Activated T-cell treated with anti-CD3 and anti-CD28 coated beads for 4 hours (primary cell): ENCODE data around the gene SPINK13.
"Not testable (repeated sequence)": the region's sequence is repeated elsewhere in the genome, so short reads cannot be mapped to it uniquely, and the experiment has no call there.

Source experiments
- DNase-seq: peaks from one replicate; pipeline ENCODE4 v3.0.0-alpha.2; 2020

The SPINK13 gene, protein sequence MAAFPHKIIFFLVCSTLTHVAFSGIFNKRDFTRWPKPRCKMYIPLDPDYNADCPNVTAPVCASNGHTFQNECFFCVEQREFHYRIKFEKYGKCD

DNA sequence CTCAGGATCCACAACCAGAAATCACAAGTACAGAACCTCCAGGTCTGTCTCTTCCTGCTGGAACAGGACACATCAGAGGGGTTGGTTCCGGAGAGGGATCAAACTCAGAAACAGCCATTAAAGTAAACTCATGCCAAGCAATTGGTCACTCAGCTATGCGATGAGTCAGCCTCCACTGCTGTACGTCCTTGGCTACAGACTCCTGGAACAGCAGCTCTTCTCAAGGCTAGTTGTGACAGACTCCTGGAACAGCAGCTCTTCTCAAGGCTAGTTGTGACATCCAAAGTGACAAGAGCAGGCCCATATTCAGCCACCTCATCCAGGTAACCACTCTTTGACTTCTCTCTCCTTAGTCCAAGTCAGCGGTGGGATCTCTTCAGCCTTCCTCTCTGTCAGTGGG, at the start of gene SPINK13:
Gene SPINK13 (plus strand): TSS at position 229 of the 400 bp plus-strand sequence. CDS start 1,279 bp downstream, outside the sequence.
- DNase-seq = no peak

DNA sequence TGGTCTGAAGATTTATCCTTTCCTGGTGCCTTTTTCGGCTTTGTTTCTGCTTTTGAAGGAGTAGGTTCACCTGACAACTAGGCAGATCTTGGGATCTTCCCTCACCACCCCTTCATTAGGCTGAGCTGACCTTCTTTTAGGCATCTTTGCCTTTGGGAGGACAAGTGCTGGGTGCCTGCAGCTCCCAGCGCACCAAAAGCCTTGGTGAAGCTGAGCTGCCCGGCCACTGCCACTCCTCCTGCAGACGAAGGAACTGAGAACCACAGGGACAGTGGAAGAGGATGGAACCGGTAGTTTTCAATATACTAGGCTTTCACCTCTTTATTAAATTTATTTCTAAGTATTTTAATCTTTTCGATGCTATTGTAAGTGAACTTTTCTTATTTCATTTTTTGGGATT, 47.1 kb upstream of the SPINK13 start:
- no peak for DNase-seq

DNA sequence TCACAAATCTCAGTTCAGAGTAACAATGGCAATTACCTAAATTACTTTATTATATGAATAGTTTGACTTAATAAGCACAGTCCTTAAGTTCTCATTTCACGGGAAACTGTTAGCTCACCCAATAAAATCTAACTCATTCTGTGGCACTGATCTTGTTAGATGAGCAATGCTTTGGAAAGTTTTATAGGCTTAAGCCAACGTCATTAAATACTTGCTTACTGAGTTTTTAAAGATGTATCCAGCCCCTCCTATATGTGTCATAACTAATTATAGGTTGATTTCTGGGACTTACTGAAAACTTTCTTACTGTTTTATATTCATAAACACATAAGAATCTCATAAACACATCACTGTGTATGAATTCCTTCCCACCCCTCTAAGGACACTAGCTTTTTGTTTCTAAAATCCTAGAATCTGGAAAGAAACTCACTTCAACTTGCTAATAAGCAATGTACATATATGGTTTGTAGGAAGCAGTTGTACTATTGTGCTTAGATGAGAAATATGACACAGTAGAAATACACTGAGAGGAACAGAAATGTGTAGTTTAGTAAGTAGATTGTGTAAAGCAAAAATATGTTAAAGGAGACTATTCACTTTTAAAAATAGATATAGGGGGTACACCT, 44.4 kb upstream of the SPINK13 start:
- no peak for DNase-seq

DNA sequence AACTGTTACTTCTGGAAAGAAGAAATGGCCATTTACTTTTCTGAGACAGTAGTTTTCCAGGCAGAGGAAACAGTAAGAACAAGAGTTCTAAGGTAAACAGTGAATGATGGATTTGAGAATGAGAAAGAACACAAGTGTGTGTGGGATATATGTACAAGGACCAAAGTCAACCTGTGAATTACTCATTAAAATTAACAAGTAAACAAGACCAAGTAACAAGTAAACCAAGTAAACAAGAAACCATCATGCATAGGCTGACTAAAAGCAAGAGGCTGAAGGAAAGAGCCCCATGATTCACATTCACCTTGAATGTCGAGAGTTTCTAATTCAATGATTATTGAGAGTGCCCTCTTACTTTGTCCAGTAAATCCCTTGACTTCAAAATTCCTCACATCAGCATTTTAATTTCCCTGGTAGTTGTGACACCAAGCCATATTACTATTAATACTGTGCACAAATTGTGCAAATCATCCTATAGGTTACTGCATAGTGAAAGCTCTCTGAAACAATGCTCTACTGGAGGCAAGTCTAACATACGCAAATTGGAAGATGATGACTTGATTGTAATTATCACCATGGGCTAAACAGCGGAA, 40.1 kb upstream of the SPINK13 start:
- DNase-seq = no peak

DNA sequence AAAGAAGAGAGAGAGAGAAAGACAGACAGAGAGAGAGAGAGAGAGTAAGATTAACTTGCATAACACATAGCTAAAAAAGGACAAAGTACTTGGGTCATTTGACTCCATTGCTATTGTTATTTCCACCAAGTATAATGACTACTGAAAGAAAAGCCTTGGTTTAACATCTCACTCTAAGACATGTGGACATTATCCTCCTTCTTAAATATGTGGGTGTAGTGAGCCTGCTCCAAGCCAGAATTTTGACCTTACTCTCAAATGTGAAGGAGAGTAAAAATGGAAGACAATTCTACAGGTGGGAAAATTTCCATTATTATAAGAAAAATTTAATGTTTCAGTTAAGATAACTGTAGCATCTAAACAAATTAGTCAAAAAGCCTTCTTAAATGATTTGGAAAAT, 38.8 kb upstream of the SPINK13 start:
- no peak for DNase-seq

DNA sequence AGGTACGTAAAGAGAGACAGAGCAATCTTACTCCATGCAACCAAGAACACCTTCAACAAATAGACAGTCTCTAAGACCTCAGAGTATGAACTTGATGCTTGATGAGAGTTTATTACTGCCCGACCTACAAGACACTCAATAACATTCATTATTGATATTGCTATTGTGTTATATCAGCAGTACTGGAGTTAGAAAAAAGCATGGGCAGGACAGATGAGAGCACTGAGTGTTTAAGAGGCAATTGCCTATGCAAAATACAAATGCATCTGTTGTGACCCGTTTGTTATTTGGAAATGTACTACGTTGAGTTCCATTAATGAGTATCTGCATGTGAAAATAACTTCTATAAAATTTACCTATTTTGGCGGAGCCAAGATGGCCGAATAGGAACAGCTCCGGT, 38.4 kb upstream of the SPINK13 start:
- DNase-seq = no peak

DNA sequence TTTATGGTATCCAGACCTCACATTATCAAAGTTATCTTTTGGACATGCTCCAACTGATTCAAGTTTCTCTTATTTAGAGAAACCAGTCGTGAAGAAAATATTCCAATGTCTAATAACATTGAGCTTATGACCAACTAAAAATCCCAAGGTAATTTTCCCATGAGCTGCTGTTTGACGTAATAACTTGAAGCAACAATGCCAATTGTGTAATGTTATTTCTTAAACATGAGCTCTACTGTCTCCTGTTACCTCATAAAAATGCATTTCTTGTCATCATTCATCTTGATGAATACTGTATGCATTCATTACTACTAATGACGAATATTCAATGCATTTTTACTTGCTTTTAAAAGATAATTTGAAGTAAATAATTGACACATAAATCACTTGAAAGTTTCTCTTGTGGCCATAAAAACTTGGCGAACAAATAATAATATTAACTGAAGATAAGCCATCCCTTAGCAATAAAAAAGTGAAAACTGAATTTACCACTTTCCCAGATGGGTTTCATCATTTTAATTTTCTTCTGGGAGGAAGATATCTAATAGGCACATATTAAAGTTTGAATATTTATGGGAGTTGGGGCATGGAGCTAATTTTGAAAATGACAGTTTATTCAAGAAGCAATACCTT, 30.7 kb upstream of the SPINK13 start:
- no peak for DNase-seq

DNA sequence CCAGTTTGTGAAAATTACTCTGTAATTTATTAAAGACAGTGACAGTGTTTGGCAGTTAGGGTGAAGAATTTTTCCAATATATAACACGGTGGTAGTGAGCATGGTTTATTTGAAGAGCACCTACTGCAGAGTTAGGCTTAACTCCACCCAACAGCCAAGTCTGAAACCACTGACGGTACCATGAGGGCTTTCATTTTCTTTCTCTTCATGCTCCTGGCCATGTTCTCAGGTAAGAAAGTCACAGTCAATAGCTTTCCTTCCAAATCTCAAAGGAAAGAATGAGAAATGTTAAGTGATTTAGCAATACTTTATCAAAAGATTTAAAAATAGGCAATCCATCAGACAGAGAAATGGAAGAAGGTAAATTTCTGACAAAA, 30.2 kb upstream of the SPINK13 start, which contains the start of gene MARCOL:
Gene MARCOL (plus strand): TSS at position 108 of the 377 bp plus-strand sequence. CDS start 73 bp downstream, at position 181.
- no peak for DNase-seq

DNA sequence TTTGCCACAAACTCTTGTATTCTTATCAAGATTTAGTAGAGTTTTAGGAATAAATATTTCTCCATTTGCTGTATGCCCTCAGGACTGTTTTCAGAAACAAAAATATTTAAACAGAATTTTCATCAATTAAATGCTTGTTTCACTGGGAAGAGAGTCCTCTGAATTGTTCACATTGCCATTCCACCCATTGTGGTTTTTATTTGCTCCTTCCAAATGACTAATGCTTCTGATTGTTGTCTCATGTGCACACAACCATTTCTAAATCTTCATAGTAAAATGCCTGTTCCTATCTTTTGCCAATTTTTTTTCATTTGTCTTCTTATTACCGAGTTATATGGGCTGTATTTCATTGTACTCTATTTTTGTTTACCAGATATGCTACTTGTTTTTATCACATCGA, 19.7 kb upstream of the SPINK13 start:
- DNase-seq = no peak

DNA sequence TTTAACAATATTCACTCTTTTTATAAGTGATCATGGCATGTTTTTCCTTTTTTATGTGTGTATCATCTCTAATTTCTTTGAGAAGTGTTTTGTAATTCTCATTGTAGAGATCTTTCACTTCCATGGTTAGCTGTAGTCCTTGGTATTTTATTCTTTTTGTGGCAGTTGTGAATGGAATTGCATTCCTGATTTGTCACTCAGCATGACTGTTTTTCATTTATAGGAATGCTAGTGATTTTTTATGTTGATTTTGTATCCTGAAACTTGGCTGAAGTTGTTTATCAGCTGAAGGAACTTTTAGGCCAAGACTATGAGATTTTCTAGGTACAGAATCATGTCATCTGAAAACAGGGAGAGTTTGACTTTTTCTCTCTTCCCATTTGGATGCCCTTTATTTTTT, 13.1 kb upstream of the SPINK13 start:
- no peak for DNase-seq

DNA sequence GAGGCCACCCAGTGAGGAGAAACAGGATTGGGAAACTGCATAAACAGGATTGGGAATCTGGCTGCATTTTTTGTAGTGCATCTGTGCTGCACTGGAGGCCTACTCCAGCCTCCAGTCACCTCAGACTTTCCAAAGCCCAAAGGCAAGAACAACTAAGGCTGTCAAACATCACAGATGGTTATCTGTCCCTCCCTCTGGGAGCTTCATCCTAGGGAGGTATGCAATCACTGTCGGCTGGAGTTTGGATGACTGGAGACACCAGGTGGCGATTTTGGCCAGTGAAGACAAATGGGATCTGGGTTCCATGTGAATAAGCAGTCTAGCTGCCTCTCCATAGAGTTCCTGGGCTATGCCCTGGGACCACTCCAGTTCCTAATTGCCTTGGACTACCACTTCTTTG, 9.3 kb upstream of the SPINK13 start:
- DNase-seq = no peak

DNA sequence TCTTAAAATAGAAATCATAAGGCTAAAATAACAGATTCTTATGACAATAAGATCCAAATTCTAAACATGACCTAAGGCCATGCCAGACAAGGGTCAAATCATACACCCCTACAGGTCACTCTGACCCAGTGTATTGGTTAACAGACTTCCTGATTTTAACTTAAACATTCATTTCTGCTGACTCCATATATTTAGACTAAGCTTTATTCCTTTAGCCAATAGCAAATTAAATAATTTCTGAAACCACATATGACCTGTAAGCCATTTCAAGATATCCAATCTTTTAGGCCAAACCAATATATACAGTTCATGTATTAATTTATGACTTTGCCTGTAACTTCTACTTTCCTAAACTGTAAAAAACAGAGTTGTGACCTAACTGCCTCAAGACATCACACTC, 7.4 kb upstream of the SPINK13 start:
- no peak for DNase-seq

DNA sequence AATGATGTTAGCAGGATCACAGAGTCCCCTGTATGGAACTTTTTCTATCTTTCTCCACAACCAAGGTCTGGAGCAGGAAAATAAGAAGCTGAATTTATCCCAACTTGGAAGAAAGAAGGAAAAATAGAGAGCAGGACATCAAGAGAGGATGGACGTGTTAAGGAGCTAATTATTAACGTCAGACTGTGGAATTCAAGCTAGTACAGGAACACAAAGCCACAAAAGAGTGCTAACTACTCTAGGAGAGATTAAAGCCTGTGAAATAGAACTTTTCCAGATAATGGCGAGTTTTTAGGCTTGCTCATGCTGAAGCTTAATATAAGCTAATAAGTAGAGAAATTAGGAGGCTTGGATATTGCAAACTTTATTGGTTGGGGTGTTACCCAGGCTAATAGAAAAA, 632 bp upstream of the SPINK13 start:
- DNase-seq = no peak

DNA sequence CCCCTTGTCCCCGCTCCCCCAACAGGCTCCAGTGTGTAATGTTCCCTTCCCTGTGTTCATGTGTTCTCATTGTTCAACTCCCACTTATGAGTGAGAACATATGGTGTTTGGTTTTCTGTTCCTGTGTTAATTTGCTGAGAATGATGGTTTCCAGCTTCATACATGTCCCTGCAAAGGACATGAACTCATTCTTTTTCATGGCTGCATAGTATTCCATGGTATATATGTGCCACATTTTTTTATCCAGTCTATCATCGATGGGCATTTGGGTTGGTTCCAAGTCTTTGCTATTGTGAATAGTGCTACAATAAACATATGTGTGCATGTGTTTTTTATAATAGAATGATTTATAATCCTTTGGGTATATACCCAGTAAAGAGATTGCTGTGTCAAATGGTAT, 6.5 kb downstream of the SPINK13 start:
- DNase-seq = not testable (repeated sequence)

DNA sequence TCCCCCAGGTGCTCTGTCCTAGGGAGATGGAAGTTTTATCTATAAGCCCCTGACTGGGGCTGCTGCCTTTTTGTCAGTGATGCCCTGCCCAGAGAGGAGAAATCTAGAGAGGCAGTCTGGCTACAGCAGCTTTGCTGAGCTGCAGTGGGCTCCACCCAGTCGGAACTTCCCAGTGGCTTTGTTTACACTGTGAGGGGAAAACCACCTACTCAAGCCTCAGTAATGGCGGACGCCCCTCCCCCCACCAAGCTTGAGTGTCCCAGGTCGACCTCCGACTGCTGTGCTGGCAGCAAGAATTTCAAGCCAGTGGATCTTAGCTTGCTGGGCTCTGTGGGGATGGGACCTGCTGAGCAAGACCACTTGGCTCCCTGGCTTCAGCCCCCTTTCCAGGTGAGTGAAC, 12.3 kb downstream of the SPINK13 start:
- not testable (repeated sequence) for DNase-seq

DNA sequence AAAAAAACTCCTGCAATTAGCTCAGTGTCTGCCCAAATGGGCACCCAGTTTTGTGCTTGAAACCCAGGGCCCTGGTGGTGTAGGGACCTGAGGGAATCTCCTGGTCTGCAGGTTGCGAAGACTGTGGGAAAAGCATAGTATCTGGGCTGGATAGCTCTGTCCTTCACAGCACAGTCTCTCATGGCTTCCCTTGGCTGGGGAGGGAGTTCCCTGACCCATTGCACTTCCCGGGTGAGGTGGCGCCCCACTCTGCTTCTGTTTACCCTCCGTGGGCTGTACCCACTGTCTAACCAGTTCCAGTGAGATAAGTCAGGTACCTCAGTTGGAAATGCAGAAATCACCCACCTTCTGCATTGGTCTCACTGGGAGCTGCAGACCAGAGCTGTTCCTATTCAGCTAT, 12.7 kb downstream of the SPINK13 start:
- not testable (repeated sequence) for DNase-seq

DNA sequence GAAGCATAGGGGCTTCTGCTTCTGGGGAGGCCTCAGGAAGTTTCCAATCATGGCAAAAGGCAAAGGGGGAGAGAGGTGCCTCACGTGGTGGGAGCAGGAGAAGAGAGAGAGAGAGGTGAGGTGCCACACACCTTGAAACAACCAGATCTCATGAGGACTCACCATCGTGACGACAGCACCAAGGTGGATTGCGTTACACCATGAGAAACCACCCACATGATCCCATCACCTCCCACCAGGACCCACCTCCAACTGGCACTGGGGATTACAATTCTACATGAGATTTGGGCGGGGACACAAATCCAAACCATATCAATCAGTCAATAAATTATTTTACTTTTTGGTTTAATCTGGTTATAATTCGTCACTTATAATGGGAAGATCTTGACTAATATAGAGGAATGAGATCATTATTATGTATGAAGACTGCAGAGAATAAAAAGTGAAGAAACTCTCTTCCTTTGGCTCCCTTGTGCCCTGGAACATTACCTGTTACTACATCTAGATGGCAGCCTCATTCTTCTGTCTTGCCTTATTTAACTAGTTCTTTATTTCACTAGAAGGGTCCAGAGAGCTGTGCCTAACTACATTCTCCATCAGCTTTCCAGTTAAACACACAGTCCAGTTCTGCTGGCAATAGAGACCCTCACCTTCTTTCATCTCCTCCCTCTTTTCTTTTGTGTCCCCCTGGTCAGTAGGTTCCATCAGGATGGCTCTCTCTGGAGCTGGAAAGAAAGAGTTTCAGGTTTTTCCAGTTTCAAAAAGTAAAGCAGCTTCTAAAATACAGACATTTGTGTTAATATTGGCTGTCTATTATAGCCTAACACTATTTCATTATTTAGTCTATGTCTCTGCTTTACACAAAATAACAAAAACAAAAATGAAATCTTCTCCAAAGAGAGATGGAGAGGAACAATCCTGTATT, 21.9 kb downstream of the SPINK13 start:
- no peak for DNase-seq

DNA sequence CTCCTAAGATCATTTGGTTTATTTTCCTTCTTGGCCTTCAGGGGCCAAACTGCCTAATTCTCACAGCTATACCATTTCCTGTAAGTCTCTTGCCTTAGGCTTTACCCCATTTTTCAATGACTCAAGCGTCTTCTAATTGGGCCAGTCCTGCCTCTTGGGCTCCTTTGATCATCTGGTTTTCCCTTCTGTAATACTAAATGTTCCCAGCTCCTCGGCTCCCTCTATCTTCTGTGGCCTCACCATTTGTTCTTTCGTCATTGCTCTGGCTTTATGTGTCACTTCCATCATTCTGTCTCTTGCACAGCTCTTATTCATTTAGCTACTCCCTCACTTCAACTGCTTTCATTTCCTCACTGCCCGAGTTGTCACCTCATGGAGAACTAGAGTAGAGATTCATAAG, 29.1 kb downstream of the SPINK13 start:
- no peak for DNase-seq

DNA sequence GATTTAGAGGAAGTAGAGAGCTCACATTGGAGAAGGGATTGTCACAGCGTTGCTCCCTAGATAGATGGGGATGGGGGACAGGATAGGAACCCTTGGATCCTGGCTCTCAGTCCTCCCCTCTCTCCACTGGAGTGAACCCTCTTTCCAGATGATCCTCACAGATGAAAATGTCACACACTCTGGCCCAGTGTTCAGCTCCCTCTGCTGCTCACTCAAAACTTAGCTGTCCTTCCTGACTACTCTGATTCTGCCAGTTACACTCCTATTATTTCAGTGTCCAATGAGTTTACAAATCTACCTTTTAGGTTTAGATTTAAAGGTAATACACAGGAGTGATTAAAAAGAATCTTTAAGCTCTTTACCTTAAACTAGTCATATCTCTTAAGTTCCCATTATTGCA, 37.9 kb downstream of the SPINK13 start:
- no peak for DNase-seq

DNA sequence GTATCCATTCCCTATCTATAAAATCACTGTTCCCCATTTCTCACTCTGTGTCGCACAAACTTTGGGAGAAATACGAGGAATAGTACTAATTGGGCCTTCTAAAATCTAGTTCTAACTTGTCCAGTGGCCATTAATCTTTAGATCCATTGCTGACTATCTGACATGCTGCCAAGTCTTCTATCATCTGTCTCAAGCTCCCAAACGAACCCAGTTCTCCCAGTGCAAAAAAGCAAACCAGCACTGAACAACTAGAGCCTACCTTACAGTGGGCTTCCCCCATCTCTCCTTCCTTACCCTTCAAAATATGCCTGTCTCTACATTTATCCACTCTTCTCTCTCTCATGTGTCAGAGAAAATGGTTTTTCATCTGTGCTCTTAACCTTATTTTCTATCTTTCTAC, 40.4 kb downstream of the SPINK13 start:
- no peak for DNase-seq

DNA sequence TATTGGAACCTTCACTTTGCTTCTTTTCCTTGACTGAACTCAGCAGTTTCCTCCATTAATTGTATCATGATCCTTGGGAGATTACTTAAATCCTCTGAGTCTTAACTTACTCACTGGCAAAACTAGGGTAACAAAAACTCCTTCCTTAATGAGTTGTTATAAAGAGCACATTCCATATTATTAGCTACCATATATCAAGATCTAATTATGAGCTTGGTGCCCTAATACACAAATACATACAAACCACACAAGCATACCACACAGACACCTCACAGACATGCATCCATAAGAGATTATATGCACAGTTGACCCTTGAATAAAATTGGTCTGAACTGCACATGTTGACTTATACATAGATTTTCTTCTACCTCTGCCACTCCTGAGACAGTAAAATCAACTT, 41.2 kb downstream of the SPINK13 start:
- DNase-seq = no peak

DNA sequence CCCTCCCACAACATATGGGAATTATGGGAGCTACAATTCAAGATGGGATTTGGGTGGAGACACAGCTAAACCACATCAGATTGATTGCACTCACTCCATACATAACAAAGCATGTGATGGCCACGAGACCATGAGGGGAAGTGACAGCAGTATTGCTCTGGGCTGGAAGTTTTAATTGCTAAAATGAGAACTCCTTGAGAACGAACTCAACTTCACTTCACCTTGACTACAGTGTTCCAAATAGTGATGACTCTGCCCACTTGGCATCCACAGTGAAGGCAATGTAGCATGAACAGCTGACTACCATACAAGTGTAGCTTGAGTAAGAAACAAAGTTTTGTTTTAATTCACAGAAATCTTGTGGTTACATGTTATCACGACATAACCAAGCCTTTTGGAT, 42.9 kb downstream of the SPINK13 start:
- no peak for DNase-seq

DNA sequence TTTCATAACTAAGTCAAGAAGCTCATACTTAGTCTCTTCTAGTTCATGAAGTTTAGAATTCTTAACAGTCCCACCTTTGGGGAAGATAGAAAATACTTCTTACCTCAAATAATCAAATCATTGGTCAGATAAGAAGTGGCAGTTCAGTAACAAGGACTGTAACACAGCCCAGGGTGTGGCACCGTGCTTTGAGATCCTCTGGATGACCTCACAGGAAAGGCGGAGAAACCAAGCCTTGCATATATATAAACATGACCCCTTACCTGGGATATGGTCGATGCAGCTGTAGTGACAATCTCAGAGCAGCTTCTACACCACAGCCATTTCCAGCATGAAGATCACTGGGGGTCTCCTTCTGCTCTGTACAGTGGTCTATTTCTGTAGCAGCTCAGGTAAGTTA, 43.6 kb downstream of the SPINK13 start, which contains the start of gene SPINK7:
Gene SPINK7 (plus strand): TSS at position 271 of the 400 bp plus-strand sequence. CDS start 61 bp downstream, at position 332.
- DNase-seq = no peak
